ENCODE measurements around the gene EIF2AK3.

GRCh38 chr2:88615822-88616221, 11.4 kb downstream of the EIF2AK3 start:
- TF ChIP-seq CTCF (IDR thresholded peaks at IDR 0.05): no peak
- no peak for TF ChIP-seq POLR2AphosphoS5 (IDR thresholded peaks at IDR 0.05; ENCODE audit: low read depth, low read length)
- TF ChIP-seq EZH2phosphoT487 (IDR thresholded peaks at IDR 0.05; ENCODE audit: borderline replicate concordance, low read depth): no peak
- no peak for TF ChIP-seq EP300 (IDR thresholded peaks at IDR 0.05; ENCODE audit: borderline replicate concordance in 1 of 2, low read depth in 1 of 2, low read length in 1 of 2)
- no peak for TF ChIP-seq YY1 (IDR thresholded peaks at IDR 0.05; ENCODE audit: low read depth)
- TF ChIP-seq GABPA (IDR thresholded peaks at IDR 0.05; ENCODE audit: low read depth): no peak
- TF ChIP-seq FOXM1 (IDR thresholded peaks at IDR 0.05; ENCODE audit: low read depth): no peak
- no peak for TF ChIP-seq TAF1 (IDR thresholded peaks at IDR 0.05; ENCODE audit: borderline replicate concordance, low read depth, low read length)
- TF ChIP-seq FOSL2 (IDR thresholded peaks at IDR 0.05; ENCODE audit: borderline replicate concordance, low read depth): no peak
- TF ChIP-seq MAX (IDR thresholded peaks at IDR 0.05; ENCODE audit: low read depth): no peak
